Stimulated activated CD4-positive, alpha-beta T cell treated with anti-CD3 and anti-CD28 coated beads, Interleukin-4, amount 100 ng/mL, for 4 hours (primary cell): ENCODE measurements around the gene CEP85L.
"Not testable (repeated sequence)": the region's sequence is repeated elsewhere in the genome, so short reads cannot be mapped to it uniquely, and the experiment has no call there.

Experiments used
- DNase-seq, 2 experiments: peaks; one replicate each; pipeline ENCODE4 v3.0.0-alpha.2; 2020

CEP85L gene

DNA sequence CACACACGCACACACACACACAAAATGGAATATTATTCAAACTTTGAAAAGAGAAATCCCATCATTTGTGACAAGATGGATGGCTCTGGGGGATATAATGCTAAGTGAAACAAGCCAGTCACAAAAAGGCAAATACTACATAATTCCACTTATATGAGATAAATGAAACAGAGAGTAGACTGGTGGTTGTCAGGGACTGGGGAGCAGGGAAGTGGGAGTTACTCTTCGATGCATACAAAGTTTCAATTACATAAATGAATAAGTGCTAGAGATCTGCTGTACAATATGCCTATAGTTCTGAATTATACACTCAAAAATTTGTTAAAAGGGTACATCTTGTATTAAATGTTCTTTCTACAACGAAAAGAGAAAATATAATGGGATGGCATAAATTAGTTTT lies 161.4 kb downstream of the CEP85L start:
- DNase-seq = no peak

DNA sequence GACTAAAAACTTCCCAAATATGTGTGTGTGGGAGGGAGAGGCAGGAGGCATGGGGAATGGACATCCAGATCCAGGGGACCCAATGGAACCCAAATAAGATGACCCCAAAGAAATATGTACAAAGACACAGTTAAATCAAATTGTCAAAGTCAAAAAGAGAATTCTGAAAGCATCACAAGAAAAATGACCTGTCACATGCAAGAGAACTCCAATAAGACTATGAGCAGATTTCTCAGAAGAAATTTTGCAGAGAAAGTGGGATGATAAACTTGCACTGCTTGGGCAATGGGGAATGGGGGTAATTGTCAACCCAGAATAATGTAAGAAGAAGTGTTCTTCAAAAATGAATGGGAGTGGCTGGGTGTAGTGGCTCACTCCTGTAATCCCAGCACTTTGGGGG lies 162.8 kb downstream of the CEP85L start:
- no peak for DNase-seq

DNA sequence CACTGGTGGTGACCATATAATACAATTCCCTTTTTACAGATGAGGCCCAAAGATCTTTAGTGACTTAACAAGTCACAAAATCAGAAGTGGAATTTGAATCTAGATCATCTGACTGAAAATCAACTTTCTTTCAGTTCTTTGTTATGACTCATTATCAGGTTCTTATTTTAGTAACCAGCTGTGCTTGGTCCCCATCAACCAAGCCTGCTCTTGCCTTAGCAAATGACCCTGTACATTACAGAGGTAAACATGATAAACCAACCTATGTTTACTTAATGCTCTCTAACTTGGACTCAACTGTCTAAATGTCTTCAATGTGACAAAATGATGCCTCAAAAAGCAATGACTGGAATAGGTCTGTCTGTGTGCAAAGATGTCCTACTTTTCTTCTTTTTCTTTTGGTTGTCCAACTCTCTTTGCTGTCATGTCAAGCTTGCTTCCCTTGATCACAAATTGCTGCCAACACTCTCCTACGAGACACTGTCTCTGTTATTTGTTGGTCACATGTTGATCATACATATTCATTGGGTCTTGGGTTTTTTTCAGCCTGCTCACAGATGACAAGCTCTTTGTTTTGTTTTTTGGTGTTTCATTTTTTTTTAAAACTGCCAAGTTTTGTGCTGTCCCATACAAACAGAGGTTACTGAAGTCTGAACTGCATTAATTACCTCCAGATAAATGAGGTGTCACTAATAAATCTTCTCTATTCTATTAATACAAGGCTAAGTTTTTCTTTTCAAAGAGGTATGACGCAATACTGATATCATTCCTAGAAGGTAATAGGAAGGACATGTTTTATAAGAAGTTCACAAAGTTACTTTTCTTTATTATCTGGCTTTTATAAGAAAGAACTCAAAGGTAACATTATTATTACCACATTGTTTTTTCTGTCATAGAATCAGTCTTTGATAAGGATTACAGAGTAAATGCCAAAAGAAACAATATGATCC lies 165.5 kb downstream of the CEP85L start:
- no peak for DNase-seq

GRCh38 chr6:118476551-118476950 lies 174.8 kb downstream of the CEP85L start:
- no peak for DNase-seq

- DNase-seq = no peak
Measured at GRCh38 chr6:118473266-118473665, 178.1 kb downstream of the CEP85L start.

DNA sequence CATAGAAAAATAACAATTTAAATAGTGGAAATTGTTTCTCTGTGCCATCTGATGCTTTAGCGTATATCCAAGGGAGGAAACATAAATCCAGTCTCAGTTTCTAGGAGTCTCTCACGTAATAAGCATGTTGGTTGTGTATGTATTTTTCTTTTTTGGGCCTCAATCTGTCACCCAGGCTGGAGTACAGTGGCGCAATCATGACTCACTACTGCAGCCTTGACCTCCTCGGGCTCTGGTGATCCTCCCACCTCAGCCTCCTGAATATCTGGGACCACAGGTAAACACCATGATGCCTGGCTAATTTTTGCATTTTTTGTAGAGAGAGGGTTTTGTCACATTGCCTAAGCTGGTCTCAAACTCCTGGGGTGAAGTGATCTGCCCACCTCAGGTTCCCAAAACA lies 181.9 kb downstream of the CEP85L start:
- no peak for DNase-seq

DNA sequence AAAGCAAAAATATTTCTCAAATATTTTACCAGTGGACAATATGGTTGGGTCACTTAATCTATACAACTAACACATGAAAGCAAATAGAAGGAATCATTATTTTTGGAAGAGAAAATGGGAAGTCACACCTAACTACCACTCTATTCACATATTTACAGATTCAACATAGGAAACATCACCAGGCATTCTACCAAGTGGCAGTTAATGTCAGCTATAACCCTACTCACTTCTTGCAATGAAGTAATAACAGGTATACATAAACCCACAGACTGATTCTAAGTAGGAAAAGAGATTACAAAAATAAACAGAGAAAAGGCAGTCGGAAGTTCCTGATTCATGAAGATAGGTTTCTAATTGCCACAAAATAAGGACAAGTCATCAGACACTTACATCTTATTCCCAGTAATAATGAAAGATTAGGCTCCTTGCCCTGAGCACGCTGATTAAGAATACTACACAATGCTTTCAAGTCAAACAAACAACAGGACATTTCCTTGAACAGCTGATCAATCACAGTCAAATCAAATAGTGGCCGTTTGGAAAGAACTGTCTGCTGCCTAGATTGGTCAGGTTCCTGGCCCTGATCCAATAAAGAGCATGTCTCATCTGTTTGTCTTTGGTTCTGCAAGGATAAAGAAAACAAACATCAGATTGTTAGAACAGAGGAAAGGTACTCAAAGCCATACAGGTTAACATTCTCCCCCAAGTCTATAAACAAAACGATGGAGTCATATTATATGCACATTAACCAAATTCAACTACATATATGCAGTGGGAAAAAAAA lies 182.5 kb downstream of the CEP85L start:
- DNase-seq = no peak

GRCh38 chr6:118467181-118467580 lies 184.2 kb downstream of the CEP85L start:
- DNase-seq = no peak

DNA sequence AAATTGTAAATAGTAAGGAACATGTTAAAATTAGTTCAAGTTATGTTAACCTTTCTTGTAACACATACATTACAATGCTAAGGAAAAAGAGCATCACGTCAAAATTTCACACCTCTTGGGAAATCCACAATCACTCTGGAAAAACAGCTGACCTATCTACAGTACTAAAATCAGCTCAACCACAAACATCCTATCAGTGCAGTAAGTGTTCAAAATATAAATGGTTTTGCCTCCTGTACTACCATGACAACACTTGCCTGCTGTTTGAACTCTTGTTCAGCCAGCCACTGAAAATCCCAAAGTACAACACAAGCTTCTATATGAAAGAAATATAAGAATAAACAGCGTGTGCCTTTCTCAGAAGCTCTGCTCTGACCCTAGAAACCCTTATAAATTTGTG lies 186.8 kb downstream of the CEP85L start:
- no peak for DNase-seq

- no peak for DNase-seq
Measured at GRCh38 chr6:118460958-118461470, 190.4 kb downstream of the CEP85L start.

DNA sequence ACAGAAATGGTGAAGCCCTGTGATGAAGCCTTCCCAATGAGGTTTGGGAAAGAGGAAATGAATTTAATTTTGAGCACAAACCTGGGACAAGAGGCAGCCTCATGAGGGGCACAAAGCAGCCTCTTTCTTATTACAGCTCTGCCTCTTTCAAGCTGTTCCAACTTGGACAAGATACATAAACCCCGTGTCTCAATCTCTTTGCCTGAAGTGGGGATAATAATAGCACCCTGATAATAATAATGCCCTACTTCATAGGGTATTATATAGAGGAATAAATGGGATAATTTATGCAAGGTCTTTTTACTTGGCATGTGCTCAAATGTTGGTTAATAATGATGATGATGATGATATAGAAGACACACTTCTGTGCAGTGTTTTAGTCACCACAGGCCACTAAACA lies 194.4 kb downstream of the CEP85L start:
- no peak for DNase-seq

DNA sequence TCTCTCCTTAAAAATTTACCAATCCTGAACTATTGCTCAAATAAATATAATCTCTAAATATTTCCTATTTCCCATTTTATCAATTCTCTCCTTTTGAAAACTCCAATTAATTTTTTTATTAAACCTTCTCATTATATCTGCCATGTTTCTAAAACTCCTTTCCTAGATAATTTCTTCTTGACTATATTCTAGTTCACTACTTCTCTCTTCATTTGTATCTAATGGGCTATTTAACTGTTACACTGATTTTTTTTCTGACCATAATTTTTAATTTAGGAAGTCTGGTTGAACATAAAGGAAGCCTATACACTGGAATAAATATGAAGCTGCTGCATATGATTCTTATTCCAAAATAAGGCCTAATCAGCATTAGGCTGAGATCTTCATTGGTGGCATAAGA lies 199.6 kb downstream of the CEP85L start:
- no peak for DNase-seq

DNA sequence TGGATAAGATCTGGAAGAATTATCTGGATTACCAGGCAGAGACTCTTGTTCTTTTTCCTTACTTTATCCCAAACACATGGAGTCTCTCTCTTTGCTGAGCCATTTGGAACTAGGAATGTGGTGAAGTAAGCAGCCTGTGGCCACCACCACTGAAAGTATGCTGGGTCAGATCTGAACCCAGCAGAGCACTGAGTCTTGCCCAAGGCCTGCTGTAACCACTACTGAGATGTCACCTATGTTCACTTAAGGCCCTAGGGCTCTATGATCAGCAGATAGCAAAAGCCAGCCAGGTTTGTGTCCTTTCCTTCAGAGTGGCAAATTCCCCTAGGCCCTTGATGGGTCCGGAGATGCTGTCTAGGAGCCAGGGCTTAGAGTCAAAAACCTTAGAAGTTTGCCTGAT lies 206.6 kb downstream of the CEP85L start:
- DNase-seq = no peak

DNA sequence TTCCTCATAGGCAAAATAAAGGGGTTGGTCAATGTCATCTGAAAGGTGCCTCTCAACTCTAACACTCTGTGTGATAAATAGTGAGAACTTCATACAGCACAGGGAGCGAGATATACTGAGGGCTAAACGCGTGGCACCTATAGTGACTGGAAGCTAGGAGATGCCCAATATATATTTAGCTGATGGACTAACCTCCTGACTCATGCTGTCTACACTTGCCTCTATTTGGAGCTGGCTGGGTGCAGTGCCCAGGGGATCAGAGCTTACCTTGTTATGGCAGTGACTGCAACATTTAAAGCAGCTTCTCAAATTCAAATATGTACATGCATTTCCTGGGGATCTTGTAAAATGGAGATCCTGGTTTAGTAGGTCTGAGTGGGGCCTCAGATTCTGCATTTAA lies 214.9 kb downstream of the CEP85L start:
- no peak for DNase-seq

- not testable (repeated sequence) for DNase-seq
Measured at GRCh38 chr6:118434147-118434546, 217.2 kb downstream of the CEP85L start.

DNA sequence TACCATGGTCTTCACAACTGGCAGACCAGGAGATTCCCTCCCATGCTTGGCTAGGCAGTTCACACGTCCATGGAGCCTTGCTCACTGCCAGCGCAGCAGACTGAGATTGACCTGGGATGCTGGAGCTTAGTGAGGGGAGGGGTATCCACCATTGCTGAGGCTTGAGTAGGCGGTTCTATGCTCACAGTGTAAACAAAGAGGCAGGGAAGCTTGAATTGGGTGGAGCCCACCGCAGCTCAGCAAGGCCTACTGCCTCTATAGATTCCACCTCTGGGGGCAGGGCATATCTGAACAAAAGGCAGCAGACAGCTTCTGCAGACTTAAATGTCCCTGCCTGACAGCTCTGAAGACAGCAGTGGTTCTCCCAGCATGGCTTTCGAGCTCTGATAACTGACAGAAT lies 230.1 kb downstream of the CEP85L start:
- DNase-seq = not testable (repeated sequence)

DNA sequence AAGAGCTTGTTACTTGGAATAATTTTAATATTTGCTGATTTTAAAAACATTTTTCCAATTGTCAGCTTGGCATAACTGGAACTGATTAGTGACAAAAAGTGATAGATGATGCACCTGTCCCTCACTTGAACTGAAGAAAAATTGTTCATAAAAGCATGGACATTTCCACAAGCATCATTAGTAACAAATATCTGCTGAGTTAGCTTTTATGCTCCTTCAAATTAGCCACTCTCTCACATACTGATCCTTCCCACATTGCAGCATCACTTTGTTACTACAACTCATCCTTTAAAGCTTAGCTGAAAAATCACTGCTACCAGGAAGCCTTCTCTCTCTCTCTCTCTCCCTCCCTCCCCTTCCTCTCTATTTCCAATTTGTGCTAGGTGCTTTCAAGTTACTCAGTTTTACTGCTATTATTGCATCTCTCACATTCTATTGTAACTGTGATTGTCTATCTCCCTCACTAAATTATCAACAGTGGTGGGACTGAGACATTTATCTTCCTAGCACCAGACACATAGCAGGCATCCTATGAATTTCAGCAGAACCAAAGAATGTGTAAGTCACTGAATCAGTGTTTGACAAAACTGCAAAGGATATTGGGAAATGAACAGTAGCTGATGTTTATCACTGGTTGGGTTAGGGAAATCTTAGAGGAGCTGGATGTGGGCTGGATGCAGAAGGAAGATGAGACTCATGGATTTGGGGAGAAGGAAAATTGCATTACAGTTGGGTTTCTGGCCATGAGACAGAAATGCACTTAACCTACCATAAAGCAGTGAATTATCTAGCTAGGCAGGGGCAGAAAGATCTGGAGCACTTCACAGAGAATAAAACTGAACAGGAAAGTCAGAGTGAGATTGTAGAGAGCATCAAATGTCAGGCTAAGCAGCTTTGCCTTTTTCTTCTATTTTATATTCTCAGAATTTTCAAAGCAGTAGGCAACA lies 231.7 kb downstream of the CEP85L start:
- DNase-seq = no peak
